ENCODE data around the gene DNAH14.
"Not testable (repeated sequence)": the region's sequence is repeated elsewhere in the genome, so short reads cannot be mapped to it uniquely, and the experiment has no call there.

DNA sequence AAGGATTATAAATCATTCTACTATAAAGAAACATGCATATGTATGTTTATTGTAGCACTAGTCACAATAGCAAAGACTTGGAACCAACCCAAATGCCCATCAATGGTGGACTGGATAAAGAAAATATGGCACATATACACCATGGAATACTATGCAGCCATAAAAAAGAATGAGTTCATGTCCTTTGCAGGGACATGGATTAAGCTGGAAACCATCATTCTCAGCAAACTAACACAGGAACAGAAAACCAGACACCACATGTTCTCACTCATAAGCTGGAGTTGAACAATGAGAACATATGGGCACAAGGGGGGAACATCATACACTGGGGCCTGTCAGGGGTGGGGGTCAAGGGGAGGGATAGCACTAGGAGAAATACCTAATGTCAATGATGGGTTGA lies 300.0 kb downstream of the DNAH14 start:
- TF ChIP-seq, protein P1, sequence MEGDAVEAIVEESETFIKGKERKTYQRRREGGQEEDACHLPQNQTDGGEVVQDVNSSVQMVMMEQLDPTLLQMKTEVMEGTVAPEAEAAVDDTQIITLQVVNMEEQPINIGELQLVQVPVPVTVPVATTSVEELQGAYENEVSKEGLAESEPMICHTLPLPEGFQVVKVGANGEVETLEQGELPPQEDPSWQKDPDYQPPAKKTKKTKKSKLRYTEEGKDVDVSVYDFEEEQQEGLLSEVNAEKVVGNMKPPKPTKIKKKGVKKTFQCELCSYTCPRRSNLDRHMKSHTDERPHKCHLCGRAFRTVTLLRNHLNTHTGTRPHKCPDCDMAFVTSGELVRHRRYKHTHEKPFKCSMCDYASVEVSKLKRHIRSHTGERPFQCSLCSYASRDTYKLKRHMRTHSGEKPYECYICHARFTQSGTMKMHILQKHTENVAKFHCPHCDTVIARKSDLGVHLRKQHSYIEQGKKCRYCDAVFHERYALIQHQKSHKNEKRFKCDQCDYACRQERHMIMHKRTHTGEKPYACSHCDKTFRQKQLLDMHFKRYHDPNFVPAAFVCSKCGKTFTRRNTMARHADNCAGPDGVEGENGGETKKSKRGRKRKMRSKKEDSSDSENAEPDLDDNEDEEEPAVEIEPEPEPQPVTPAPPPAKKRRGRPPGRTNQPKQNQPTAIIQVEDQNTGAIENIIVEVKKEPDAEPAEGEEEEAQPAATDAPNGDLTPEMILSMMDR (IDR thresholded peaks at IDR 0.05 in 4 of 5, conservative IDR thresholded peaks at IDR 0.05 in 1 of 5) = not testable (repeated sequence)
- not testable (repeated sequence) for TF ChIP-seq POLR2A (IDR thresholded peaks at IDR 0.05)
